HepG2 (cell line): ENCODE data around the gene HBE1. TPM values are rescaled to one million over a fixed set of nuclear protein-coding genes. Genes with fewer than 3 reads are reported as not detected.

Source experiments
- ATAC-seq: fragments of 200-7000 bp; cut with Tn5 transposase; 3 replicates; pipeline ENCODE4 v1.9.1; 2020; ENCODE audit warnings: mild to moderate bottlenecking, moderate library complexity
- BruUV-seq: library from RNA; stranded (reverse); fragments of 400-500 nt; replicated peaks from 2 replicates; lab custom pipeline; 2021; lab: Mats Ljungman, UMichigan
- CTCF ChIA-PET: fragments of 300-600 bp; formaldehyde crosslinking; extraction: SDS; loops from one replicate; lab custom pipeline; 2021; ENCODE audit warnings: low total read pairs, inconsistent platforms, low intra/inter-chr PET ratio; lab: Yijun Ruan, JAX
- POLR2A ChIA-PET: fragments of 350-600 bp; sonication (Branson Sonifier 250); formaldehyde crosslinking; loops from one replicate; lab custom pipeline; 2020; ENCODE audit warnings: antibody characterized with exemption, inconsistent platforms; lab: Yijun Ruan, JAX
- DNase-seq: peaks from one replicate; pipeline ENCODE4 v3.0.0-alpha.2; 2015; ENCODE audit warnings: low spot score
- FAIRE-seq: peaks from 3 replicates; lab custom pipeline; 2011; peaks lifted over from hg19 to GRCh38; lab: Jason Lieb, UNC
- H2AFZ ChIP-seq: one replicate; pipeline ENCODE4 v1.6.1; 2011; ENCODE audit warnings: low read length, inconsistent platforms
- H3K27ac ChIP-seq: fragments of 300-600 bp; 3 replicates; pipeline ENCODE4 v1.8.0; 2011; ENCODE audit warnings: mixed run types, mild to moderate bottlenecking, mixed read lengths, low read length, inconsistent platforms; ENCODE audit not compliant: insufficient read depth; ENCODE audit errors: extremely low read length
- H3K27me3 ChIP-seq, 2 experiments: fragments of 200-600 bp in 1 of 2; 2 replicates in 1 of 2; 3 replicates in 1 of 2; pipeline versions ENCODE4 v1.6.0 to v1.8.0; 2011; ENCODE audit warnings: low read length in 2 of 2, mild to moderate bottlenecking in 2 of 2, moderate library complexity in 2 of 2, inconsistent platforms in 1 of 2; ENCODE audit not compliant: insufficient read depth in 2 of 2, control insufficient read depth in 1 of 2
- H3K36me3 ChIP-seq, 2 experiments: fragments of 200-600 bp in 1 of 2; replicated peaks in 1 of 2; 2 replicates in 1 of 2; 3 replicates in 1 of 2; pipeline versions ENCODE4 v1.5.1 to v1.8.0; 2011; ENCODE audit warnings: low read length in 2 of 2, inconsistent platforms in 1 of 2; ENCODE audit not compliant: insufficient read depth in 2 of 2, control insufficient read depth in 1 of 2
- H3K4me1 ChIP-seq: 2 replicates; pipeline ENCODE4 v1.5.1; 2012; ENCODE audit warnings: low read length, inconsistent platforms; ENCODE audit not compliant: insufficient read depth
- H3K4me2 ChIP-seq: 2 replicates; pipeline ENCODE4 v1.6.0; 2011; ENCODE audit warnings: low read depth, low read length, inconsistent platforms
- H3K4me3 ChIP-seq, 3 experiments: fragments of 200-600 bp in 1 of 3; sonication (generic), shearing (Covaris generic) in 1 of 3; replicated peaks in 1 of 3; 2 replicates each; pipeline ENCODE4 v1.5.1; 2011 to 2016; ENCODE audit warnings: low read length in 3 of 3, inconsistent platforms in 2 of 3, low read depth in 2 of 3, mild to moderate bottlenecking in 2 of 3, control low read depth in 1 of 3, mixed read lengths in 1 of 3; ENCODE audit not compliant: insufficient read depth in 1 of 3
- H3K79me2 ChIP-seq: one replicate; pipeline ENCODE4 v1.6.1; 2011; ENCODE audit warnings: low read length, inconsistent platforms; ENCODE audit not compliant: insufficient read depth
- H3K9ac ChIP-seq: 2 replicates; pipeline ENCODE4 v1.6.0; 2011; ENCODE audit warnings: mild to moderate bottlenecking, low read depth, low read length, inconsistent platforms; ENCODE audit not compliant: insufficient read depth
- H3K9me3 ChIP-seq: 2 replicates; pipeline ENCODE4 v1.5.1; 2012; ENCODE audit warnings: mild to moderate bottlenecking, low read length
- H4K20me1 ChIP-seq: 2 replicates; pipeline ENCODE4 v1.6.0; 2011; ENCODE audit warnings: inconsistent platforms, mild to moderate bottlenecking, low read length, moderate library complexity; ENCODE audit not compliant: insufficient read depth
- GABPA ChIP-seq, 2 experiments: IDR thresholded peaks; 2 replicates each; pipeline ENCODE4 v1.6.1; 2011 to 2016; ENCODE audit warnings: low read depth in 2 of 2, low read length in 1 of 2, missing biosample characterization in 1 of 2, missing genetic modification characterization in 1 of 2
- KDM6A ChIP-seq: IDR thresholded peaks from 2 replicates; pipeline ENCODE4 v1.6.1; 2016; ENCODE audit warnings: low read depth
- NONO ChIP-seq, 2 experiments: fragments of 450-650 bp in 1 of 2; sonication (generic) in 1 of 2; formaldehyde crosslinking in 1 of 2; IDR thresholded peaks in 1 of 2; conservative IDR thresholded peaks in 1 of 2; 2 replicates each; pipeline versions ENCODE4 v1.6.1 to v1.8.0; 2017 to 2022; ENCODE audit warnings: mild to moderate bottlenecking in 1 of 2, missing genetic modification reagents in 1 of 2, moderate library complexity in 1 of 2
- PHF8 ChIP-seq: sonication (generic); formaldehyde crosslinking; IDR thresholded peaks from 2 replicates; pipeline ENCODE4 v1.5.0; 2020; ENCODE audit warnings: missing genetic modification reagents
- SYNCRIP ChIP-seq: fragments of 200-400 bp; formaldehyde crosslinking; IDR thresholded peaks from 2 replicates; pipeline ENCODE4 v1.6.1; 2018; ENCODE audit warnings: mild to moderate bottlenecking, low read depth, low read length; ENCODE audit not compliant: insufficient read depth
- ZBTB3 ChIP-seq: sonication (generic); formaldehyde crosslinking; IDR thresholded peaks from 2 replicates; pipeline ENCODE4 v1.4.0; 2020; ENCODE audit warnings: low read depth, mild to moderate bottlenecking, moderate library complexity, missing genetic modification reagents, borderline replicate concordance
- ZBTB33 ChIP-seq: sonication (generic); formaldehyde crosslinking; IDR thresholded peaks from 2 replicates; pipeline ENCODE4 v1.4.0; 2020; ENCODE audit warnings: missing genetic modification reagents
- ZBTB49 ChIP-seq: sonication (generic); formaldehyde crosslinking; IDR thresholded peaks from 2 replicates; pipeline ENCODE4 v1.4.0; 2020; ENCODE audit warnings: missing genetic modification reagents, borderline replicate concordance
- ZMYM2 ChIP-seq: sonication (generic); formaldehyde crosslinking; IDR thresholded peaks from 2 replicates; pipeline ENCODE4 v1.8.0; 2022; ENCODE audit warnings: mild to moderate bottlenecking, missing genetic modification reagents
- ZNF446 ChIP-seq: sonication (generic); formaldehyde crosslinking; IDR thresholded peaks from 2 replicates; pipeline ENCODE4 v1.5.0; 2020; ENCODE audit warnings: mild to moderate bottlenecking, missing genetic modification reagents
- ZNF713 ChIP-seq: sonication (generic); formaldehyde crosslinking; IDR thresholded peaks from 2 replicates; pipeline ENCODE4 v1.4.0; 2020; ENCODE audit warnings: mild to moderate bottlenecking, missing genetic modification reagents
- ZNF777 ChIP-seq: sonication (generic); formaldehyde crosslinking; IDR thresholded peaks from 2 replicates; pipeline ENCODE4 v1.4.0; 2020; ENCODE audit warnings: missing genetic modification reagents
- WGBS: methylation state at CpG from one replicate; pipeline ENCODE4 v1.1.6; 2017; ENCODE audit warnings: low lambda C conversion rate; 5-methylcytosine and 5-hydroxymethylcytosine counted together
- in situ Hi-C: cut with HindIII; loops from 2 replicates; pipeline ENCODE4 v1.10.0; 2017; ENCODE audit warnings: low pct_unique_long_range_greater_than_20kb; ENCODE audit not compliant: extremely low pct_ligation_motif_present
- intact Hi-C: fragments of 100-400 bp; cut with micrococcal nuclease; formaldehyde crosslinking; loops from one replicate; pipeline ENCODE4 v1.10.0; 2022; ENCODE audit not compliant: unreplicated experiment
- polyA plus RNA-seq, 8 experiments: library from polyadenylated mRNA; depleted of rRNA in 3 of 8; stranded (reverse) in 7 of 8; unstranded in 1 of 8; fragments of >200 nt; fragmentation: Illumina TruSeq in 4 of 8; extraction: Trizol in 4 of 8; gene quantifications; 2 replicates each; pipeline versions ENCODE4 v1.2.1 to v1.2.3, GENCODE V29; 2011 to 2016; ENCODE audit warnings: low read depth in 4 of 8, missing spikeins in 1 of 8, mixed read lengths in 1 of 8; ENCODE audit not compliant: insufficient read depth in 1 of 8
- total RNA-seq, 5 experiments: library from RNA; depleted of rRNA; stranded (reverse); fragments of >200 nt; fragmentation: Illumina TruSeq; extraction: Trizol; gene quantifications; 2 replicates each; pipeline ENCODE4 v1.2.3, GENCODE V29; 2016; ENCODE audit warnings: low read depth in 1 of 5

HBE1 gene
- total and polyA plus RNA-seq, 2 of the 13 experiments (the other 11 are each of a cell fraction or from before 2014, with no cell fraction given), result 0.24 to 0.35 TPM

GRCh38 chr11:5304046-5304445, 34.3 kb upstream of the HBE1 start:
- POLR2A ChIA-PET, result no interaction called here
- BruUV-seq, result no TSS peak
- intact Hi-C loops, result no loop called here

More at GRCh38 chr11:5304046-5304445, 34.3 kb upstream of the HBE1 start:
- H3K36me3 ChIP-seq, result no peaks in the 10 kb centered on the region
- no peak overlapping the region for H3K4me3 ChIP-seq
- H3K27ac ChIP-seq, result no peak overlapping the region
- H3K27me3 ChIP-seq, result peaks cover 0 to 4% of the 10 kb centered on the region in 2 experiments; a peak in 1 of 5 replicates
- H3K79me2 ChIP-seq, result no peaks in the 10 kb centered on the region
- no peak for TF ChIP-seq ZNF446 (CRISPR knock-in tag)
- no peak for TF ChIP-seq SYNCRIP
- TF ChIP-seq ZNF713, result no peak
- no peak for TF ChIP-seq ZMYM2 (CRISPR knock-in tag)
- TF ChIP-seq ZBTB49 (CRISPR knock-in tag), result no peak
- TF ChIP-seq GABPA (IDR thresholded peaks at IDR 0.05; ENCODE audit: low read depth, low read length), result no peak
- TF ChIP-seq GABPA (CRISPR knock-in tag; IDR thresholded peaks at IDR 0.05; ENCODE audit: low read depth), result no peak
- TF ChIP-seq KDM6A, result no peak
- TF ChIP-seq ZBTB3 (CRISPR knock-in tag), result no peak
- TF ChIP-seq ZNF777 (CRISPR knock-in tag), result no peak
- TF ChIP-seq PHF8, result no peak
- no peak for TF ChIP-seq ZBTB33 (CRISPR knock-in tag)
- TF ChIP-seq NONO (IDR thresholded peaks at IDR 0.05), result no peak
- TF ChIP-seq NONO (CRISPR knock-in tag; conservative IDR thresholded peaks at IDR 0.05), result no peak
- CTCF ChIA-PET, result no interaction called here
- ATAC-seq, result no peak
- no peak overlapping the region for H3K9ac ChIP-seq
- no peaks in the 10 kb centered on the region for H3K4me1 ChIP-seq
- FAIRE-seq, result no peak
- H3K4me2 ChIP-seq, result no peak overlapping the region
- no peaks in the 10 kb centered on the region for H4K20me1 ChIP-seq
- in situ Hi-C loops, result no loop called here
- 26% methylated on average over 1 of the region's 1 CpG for WGBS
- H2AFZ ChIP-seq, result no peak overlapping the region
- DNase-seq, result no peak
- H3K9me3 ChIP-seq, result no peaks in the 10 kb centered on the region
